ENCODE data around the gene DBNDD2.

Gene DBNDD2

DNA sequence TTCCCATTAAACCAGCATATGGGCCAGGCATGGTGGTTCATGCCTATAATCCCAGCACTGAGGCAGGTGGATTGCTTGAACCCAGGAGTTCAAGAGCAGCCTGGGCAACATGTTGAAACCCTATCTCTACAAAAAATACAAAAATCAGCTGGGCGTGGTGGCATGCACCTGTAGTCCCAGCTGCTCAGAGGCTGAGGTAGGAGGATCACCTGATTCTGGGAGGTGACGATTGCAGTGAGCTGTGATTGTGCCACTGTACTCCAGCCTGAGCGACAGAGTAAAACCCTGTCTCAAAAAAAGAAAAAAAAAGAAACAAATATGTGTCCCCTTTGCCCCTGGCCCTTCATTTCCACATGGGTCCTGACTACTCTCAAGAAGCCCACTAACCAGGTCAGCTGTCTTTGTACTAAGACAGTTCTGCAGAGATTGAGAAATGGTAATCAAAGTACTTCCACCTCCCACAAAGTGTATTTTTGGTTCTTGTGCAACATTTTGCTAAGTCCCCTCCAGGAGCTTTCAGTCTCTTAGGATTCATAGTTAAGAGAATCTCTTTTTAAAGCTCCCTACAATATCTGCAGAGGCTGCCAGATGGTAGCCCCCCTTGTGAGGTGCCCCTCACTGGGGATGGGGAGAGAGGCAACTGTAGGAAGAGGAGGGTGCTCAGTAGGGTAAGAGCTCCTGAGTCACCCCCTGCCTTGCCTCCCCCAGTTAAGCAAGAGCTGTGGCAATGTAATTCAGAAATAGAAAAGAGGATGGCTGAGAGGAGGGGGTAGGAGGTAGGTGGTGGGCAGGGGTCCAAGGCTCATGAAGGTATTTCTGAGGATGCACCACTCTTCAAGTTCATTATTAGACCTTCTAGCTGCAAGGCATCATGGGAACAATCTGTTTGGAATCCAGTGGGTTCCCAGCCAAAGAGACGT, 44.9 kb downstream of the DBNDD2 start:
- no peak for DNase-seq

DNA sequence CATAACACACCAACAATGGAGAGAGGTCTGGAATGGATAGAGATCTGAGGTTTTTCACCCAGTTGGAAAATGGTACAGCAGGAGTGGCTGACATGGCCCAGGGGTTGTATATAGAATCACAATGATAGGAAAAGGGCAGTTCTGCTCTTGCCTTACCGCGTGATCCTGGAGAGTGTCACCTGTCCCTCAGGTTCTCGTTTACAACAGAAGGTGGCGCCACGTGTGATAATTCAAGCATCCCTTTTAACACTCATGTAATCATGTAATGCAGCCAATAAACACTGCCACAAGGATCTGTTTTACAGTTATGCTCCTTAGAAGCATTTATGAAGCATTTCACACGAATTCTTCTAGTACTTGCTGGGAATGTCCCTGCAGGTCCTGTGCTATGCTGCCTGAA, 48.5 kb downstream of the DBNDD2 start:
- DNase-seq = no peak

DNA sequence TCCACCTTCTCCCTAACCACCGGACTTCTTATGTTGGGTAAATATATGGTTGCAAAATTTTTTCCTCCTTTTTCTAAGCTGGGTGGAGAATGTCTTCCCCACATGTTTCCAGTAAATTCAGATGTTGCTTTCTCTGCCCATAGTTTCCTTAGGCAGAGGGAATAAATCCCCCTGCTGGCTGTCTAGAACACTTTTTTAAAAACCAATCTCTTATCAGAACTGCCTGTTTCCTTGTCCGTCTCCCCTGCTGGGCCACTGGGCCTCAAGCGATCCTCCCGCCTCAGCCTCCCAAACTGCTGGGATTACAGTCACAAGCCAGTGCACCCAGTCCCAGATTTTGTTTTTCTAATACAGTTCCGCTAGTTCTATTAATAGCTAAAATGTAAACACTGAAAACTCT, 51.5 kb downstream of the DBNDD2 start:
- no peak for DNase-seq

All from DMS 273 treated with DMSO at 0.1 percent for 48 hours (cell line).